HG03520 (cell line): ENCODE results near the gene RAB3C.
A peak's percentile ranks its signal among the peaks of the same experiment; 100 is the strongest.
"Not testable (repeated sequence)": the region's sequence is repeated elsewhere in the genome, so short reads cannot be mapped to it uniquely, and the experiment has no call there.

Source experiments
- ATAC-seq: cut with Tn5 transposase; IDR thresholded peaks from one replicate; pipeline ENCODE4 v1.9.1; 2021; ENCODE audit warnings: mild to moderate bottlenecking, moderate library complexity; ENCODE audit not compliant: unreplicated experiment

RAB3C gene, protein sequence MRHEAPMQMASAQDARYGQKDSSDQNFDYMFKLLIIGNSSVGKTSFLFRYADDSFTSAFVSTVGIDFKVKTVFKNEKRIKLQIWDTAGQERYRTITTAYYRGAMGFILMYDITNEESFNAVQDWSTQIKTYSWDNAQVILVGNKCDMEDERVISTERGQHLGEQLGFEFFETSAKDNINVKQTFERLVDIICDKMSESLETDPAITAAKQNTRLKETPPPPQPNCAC

DNA sequence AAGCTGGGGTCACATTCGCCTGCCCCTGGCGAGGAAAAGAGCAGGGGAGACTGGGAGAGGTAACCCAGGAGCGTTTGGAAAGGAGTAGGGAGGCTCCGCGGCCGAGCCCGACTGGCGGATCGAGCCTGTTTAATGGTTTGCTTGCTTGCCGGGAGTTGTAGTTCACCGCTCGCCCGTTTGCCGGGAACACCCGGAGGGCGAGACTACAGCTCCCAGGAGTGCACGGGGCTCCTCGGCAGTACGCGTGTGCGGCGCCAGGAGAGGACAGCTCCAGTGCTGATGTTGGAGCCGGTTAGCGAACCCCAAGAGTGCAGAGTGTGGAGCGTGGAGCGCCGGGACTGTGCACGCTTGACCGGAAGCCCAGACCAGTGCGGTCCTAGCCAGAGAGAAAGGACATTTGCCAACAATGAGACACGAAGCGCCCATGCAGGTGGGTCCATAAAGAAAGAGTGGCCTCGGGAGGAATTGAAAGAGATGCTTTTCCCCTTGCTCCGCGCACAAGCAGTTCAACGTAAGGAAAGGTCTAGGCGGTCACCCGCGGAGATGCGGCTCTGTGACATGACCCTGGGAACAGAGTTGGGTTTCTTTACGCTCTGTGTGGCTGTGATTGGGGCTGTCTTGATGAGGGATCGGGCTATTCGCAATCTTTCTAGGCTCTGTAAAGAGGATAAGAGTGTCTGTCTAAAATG lies at the start of gene RAB3C:
TSS of gene RAB3C (plus strand) at position 273 of the 689 bp plus-strand sequence. CDS start at position 407, 134 bp downstream.
- peak; percentile 100 for ATAC-seq

DNA sequence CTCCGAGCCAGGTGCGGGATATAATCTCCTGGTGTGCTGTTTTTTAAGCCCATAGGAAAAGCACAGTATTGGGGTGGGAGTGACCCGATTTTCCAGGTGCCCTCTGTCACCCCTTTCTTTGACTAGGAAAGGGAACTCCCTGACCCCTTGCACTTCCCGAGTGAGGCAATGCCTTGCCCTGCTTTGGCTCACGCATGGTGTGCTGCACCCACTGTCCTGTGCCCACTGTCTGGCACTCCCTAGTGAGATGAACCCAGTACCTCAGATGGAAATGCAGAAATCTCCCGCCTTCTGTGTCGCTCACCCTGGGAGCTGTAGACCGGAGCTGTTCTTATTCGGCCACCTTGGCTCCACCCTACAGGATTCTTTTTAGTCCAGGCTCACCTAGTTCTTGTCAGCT lies 40.9 kb upstream of the RAB3C start:
- ATAC-seq = not testable (repeated sequence)

- no peak for ATAC-seq
These were observed 40.2 kb upstream of the RAB3C start for GRCh38 chr5:58542709-58543108.

- no peak for ATAC-seq
These were observed 39.2 kb upstream of the RAB3C start for GRCh38 chr5:58543723-58544122.

- no peak for ATAC-seq
These were observed 38.7 kb upstream of the RAB3C start for GRCh38 chr5:58544195-58544594.

GRCh38 chr5:58544926-58545325 lies 37.9 kb upstream of the RAB3C start:
- ATAC-seq = no peak

DNA sequence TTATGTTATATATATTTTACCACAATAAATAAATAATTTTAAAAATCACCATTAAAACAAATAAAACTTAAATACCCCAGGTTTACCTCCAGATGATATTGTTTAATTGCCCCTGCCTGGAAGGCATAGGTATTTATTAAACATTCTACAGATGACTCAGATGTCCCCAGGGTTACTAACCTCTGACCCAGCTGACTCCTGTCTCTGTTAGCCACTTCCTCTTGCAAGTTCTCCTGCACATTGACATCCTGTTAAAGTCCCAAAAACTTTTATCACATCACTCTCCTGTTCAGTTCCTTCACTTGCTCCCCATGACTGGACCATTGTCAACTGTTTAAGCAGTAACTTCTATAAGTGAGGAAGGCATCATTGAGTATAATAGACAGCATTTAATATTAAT lies 37.0 kb upstream of the RAB3C start:
- peak; percentile 92 for ATAC-seq

DNA sequence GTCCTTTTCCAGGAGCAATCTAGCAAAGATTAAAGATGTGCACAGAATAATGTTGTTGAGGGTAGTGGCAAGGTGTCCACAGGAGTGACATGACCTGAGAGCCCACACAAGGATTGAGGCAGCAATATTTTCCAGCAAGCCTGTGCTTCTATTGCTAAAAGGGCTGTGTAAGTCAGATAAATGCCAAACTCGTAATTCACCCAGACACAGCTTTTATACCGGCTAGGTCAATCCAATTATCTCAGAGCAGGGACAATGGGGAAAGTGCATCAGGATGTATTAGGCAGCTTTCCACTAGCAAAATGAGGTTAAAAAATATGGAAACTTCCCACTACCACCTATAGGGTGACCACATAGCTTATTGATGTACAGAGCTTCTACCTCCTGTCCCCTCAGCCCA lies 34.8 kb upstream of the RAB3C start:
- no peak for ATAC-seq

- ATAC-seq = no peak
These were observed 31.4 kb upstream of the RAB3C start for GRCh38 chr5:58551492-58551891.

GRCh38 chr5:58557665-58558338 lies 25.1 kb upstream of the RAB3C start:
- not testable (repeated sequence) for ATAC-seq

- not testable (repeated sequence) for ATAC-seq
These were observed 19.7 kb upstream of the RAB3C start for GRCh38 chr5:58563016-58563700.

DNA sequence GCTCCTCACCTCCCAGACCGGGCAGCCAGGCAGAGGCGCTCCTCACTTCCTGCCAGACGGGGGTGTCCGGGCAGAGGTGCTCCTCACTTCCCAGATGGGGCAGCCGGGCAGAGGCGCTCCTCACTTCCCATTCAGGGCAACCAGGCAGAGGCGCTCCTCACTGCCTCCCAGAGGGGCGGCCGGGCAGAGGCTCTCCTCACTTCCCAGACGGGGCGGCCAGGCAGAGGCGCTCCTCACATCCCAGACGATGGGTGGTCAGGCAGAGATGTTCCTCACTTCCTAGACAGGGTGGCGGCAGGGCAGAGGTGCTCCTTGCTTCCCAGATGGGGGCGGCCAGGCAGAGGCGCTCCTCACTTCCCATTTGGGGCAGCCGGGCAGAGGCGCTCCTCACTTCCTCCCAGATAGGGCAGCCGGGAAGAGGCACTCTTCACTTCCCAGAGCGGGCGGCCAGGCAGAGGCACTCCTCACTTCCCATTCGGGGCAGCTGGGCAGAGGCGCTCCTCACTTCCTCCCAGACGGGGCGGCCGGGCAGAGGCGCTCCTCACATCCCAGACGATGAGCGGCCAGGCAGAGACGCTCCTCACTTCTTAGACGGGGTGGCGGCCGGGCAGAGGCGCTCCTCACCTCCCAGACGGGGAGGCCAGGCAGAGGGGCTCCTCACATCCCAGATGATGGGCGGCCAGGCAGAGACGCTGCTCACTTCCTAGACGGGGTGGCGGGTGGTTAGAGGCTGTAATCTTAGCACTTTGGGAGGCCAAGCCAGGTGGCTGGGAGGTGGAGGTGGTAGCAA lies 18.6 kb upstream of the RAB3C start:
- ATAC-seq = not testable (repeated sequence)

GRCh38 chr5:58565033-58565432 lies 17.8 kb upstream of the RAB3C start:
- ATAC-seq = no peak

DNA sequence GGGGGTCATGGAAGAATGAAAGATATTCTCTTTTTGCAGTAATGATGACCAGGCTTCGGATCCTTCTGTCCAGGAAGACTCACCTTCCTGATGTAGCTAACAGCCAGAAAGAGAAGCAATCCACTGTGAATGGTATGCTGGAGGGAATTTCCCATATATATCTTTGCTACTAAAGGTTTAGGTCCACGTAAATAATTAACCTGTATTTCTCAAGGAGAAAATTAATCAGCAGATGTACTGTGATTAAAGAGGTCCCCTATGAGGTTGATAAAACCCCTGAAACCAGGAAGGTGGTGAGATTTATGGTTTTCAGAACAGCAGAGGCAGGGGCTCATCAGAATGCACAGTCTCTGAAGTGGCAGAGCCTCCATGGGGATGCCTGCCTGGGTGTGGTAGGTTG lies 11.4 kb upstream of the RAB3C start:
- no peak for ATAC-seq

DNA sequence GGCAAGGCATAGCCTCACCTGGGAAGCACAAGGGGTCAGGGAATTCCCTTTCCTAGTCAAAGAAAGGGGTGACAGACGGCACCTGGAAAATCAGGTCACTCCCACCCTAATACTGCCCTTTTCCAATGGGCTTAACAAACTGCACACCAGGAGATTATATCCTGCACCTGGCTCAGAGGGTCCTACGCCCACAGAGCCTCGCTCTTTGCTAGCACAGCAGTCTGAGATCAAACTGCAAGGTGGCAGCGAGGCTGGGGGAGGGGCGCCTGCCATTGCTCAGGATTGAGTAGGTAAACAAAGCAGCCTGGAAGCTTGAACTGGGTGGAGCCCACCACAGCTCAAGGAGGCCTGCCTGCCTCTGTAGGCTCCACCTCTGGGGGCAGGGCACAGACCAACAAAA lies 9.9 kb upstream of the RAB3C start:
- not testable (repeated sequence) for ATAC-seq

DNA sequence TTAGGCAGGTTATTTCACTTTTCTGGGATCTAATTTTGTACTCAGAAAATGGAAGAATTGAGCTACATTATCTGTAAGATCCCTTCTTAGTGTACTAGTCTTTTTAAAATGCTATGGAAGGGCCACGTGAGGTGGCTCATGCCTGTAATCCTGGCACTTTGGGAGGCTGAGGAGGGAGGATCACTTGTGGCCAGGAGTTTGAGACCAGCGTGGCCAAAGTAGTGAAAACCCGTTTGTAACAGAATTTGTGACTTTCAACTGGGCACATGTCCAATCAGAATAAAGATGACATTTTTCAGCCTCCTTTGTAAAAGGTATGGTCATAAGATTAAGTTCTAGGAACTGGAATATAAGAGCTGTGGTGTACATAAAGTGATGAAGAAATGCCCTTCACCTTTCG lies 3.1 kb upstream of the RAB3C start:
- no peak for ATAC-seq

GRCh38 chr5:58582019-58582802 lies 664 bp upstream of the RAB3C start:
- peak; percentile 7 for ATAC-seq

GRCh38 chr5:58595952-58596351 lies 13.1 kb downstream of the RAB3C start:
- no peak for ATAC-seq

- ATAC-seq = no peak
These were observed 15.6 kb downstream of the RAB3C start for GRCh38 chr5:58598440-58598839.

DNA sequence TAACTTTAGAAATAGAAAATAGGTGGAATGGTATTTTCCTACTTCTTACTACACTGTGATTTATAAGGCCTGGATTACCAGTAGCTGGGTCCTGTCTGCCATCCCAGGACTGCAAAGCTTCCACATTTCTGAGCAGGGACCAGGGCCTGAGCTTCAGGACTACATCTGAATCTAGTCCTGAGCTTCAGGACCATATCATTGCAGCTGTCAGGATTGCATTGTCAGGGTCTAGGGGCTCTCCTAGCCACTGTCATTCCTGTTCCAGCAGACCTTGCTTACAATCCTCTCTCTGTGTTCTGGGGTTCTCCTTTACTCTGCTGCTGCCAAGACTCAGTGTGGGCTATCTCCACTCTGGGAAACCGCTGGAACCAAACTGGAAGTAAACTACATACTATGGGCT lies 16.3 kb downstream of the RAB3C start:
- ATAC-seq = no peak
